A549 (cell line): Measurements from ENCODE around the gene NCAPH2. TPM values are rescaled to one million over a fixed set of nuclear protein-coding genes. Genes with fewer than 3 reads are reported as not detected.

Experiments
- ATAC-seq, 2 experiments: fragments of 200-7000 bp in 1 of 2; fragments of >200 bp in 1 of 2; cut with Nextera tagmentation in 1 of 2; cut with Tn5 transposase in 1 of 2; 3 replicates each; pipeline versions ENCODE4 v1.8.0 to v1.9.1; 2018 to 2020; ENCODE audit warnings: mild to moderate bottlenecking in 1 of 2, moderate library complexity in 1 of 2
- CTCF ChIA-PET: fragments of 300-600 bp; sonication (Branson Sonifier 250); formaldehyde crosslinking; extraction: SDS; loops from one replicate; lab custom pipeline; 2021; ENCODE audit warnings: antibody characterized with exemption, inconsistent platforms; lab: Yijun Ruan, JAX
- POLR2A ChIA-PET: fragments of 350-600 bp; formaldehyde crosslinking; extraction: SDS; loops from one replicate; lab custom pipeline; 2021; ENCODE audit warnings: antibody characterized with exemption, inconsistent platforms; lab: Yijun Ruan, JAX
- DNase-seq, 2 experiments: peaks; one replicate each; pipeline versions ENCODE4 v3.0.0 to v3.0.0-alpha.2; 2011 to 2016; ENCODE audit warnings: low read depth in 1 of 2, low spot score in 1 of 2
- FAIRE-seq: peaks from 2 replicates; lab custom pipeline; 2011; peaks lifted over from hg19 to GRCh38; lab: Jason Lieb, UNC
- H3K27ac ChIP-seq, 2 experiments: fragments of >200 bp; sonication (Bioruptor Twin); formaldehyde crosslinking; 3 replicates each; pipeline ENCODE4 v1.5.1; 2016 to 2017
- H3K4me1 ChIP-seq: fragments of >200 bp; sonication (Bioruptor Twin); formaldehyde crosslinking; 3 replicates; pipeline ENCODE4 v1.6.1; 2016
- H3K4me2 ChIP-seq: fragments of >200 bp; sonication (Bioruptor Twin); formaldehyde crosslinking; 3 replicates; pipeline ENCODE4 v1.6.1; 2016
- H3K4me3 ChIP-seq: fragments of >200 bp; sonication (Bioruptor Twin); formaldehyde crosslinking; 3 replicates; pipeline ENCODE4 v1.5.1; 2016
- H3K9me3 ChIP-seq: fragments of >200 bp; sonication (Bioruptor Twin); formaldehyde crosslinking; 3 replicates; pipeline ENCODE4 v1.6.1; 2016
- ATOH8 ChIP-seq: fragments of 250-450 bp; sonication (Bioruptor Pico); IDR thresholded peaks from 2 replicates; pipeline ENCODE4 v1.5.0; 2020; ENCODE audit warnings: low read depth, mild to moderate bottlenecking, moderate library complexity
- CBX2 ChIP-seq: fragments of 200-600 bp; sonication (generic); IDR thresholded peaks from 2 replicates; pipeline ENCODE4 v1.6.1; 2016; ENCODE audit warnings: low read depth, mild to moderate bottlenecking, borderline replicate concordance
- CHD2 ChIP-seq: fragments of 150-350 bp; IDR thresholded peaks from 2 replicates; pipeline ENCODE4 v1.6.1; 2014; ENCODE audit warnings: low read length; ENCODE audit not compliant: partially characterized antibody
- ELK1 ChIP-seq: fragments of 150-350 bp; IDR thresholded peaks from 2 replicates; pipeline ENCODE4 v1.6.1; 2014; ENCODE audit warnings: low read depth, mild to moderate bottlenecking, low read length
- EP300 ChIP-seq, 2 experiments: fragments of >200 bp; sonication (Bioruptor Twin); formaldehyde crosslinking; IDR thresholded peaks; 2 replicates in 1 of 2; 3 replicates in 1 of 2; pipeline ENCODE4 v1.6.1; 2016 to 2017
- ESRRA ChIP-seq: fragments of 150-350 bp; IDR thresholded peaks from 2 replicates; pipeline ENCODE4 v1.6.1; 2014; ENCODE audit warnings: mild to moderate bottlenecking, low read length, borderline replicate concordance
- HES2 ChIP-seq: fragments of >200 bp; sonication (Bioruptor Twin); formaldehyde crosslinking; IDR thresholded peaks from 2 replicates; pipeline ENCODE4 v1.6.1; 2016
- HOXB5 ChIP-seq: fragments of 250-450 bp; sonication (Bioruptor Pico); IDR thresholded peaks from 2 replicates; pipeline ENCODE4 v1.5.0; 2020; ENCODE audit warnings: mild to moderate bottlenecking, moderate library complexity
- KDM1A ChIP-seq: fragments of 200-600 bp; sonication (generic); IDR thresholded peaks from 2 replicates; pipeline ENCODE4 v1.6.1; 2016; ENCODE audit warnings: low read depth, mild to moderate bottlenecking
- KDM5A ChIP-seq: fragments of 200-600 bp; sonication (generic); IDR thresholded peaks from 2 replicates; pipeline ENCODE4 v1.6.1; 2016; ENCODE audit warnings: antibody characterized with exemption, mild to moderate bottlenecking
- NFE2L2 ChIP-seq: fragments of 150-350 bp; conservative IDR thresholded peaks from 2 replicates; pipeline ENCODE4 v1.6.1; 2014; ENCODE audit warnings: low read length
- RFX5 ChIP-seq: fragments of 450-650 bp; IDR thresholded peaks from 2 replicates; pipeline ENCODE4 v1.7.1; 2014; ENCODE audit warnings: antibody characterized with exemption, mild to moderate bottlenecking, moderate library complexity
- SREBF2 ChIP-seq: fragments of 450-650 bp; IDR thresholded peaks from 2 replicates; pipeline ENCODE4 v1.6.1; 2014; ENCODE audit warnings: mild to moderate bottlenecking, moderate library complexity
- TFCP2L1 ChIP-seq: fragments of 250-450 bp; sonication (Bioruptor Pico); IDR thresholded peaks from 2 replicates; pipeline ENCODE4 v1.5.0; 2021; ENCODE audit warnings: mild to moderate bottlenecking
- USF2 ChIP-seq: fragments of 450-650 bp; IDR thresholded peaks from 2 replicates; pipeline ENCODE4 v1.6.1; 2014; ENCODE audit warnings: antibody characterized with exemption
- WGBS: methylation state at CpG from one replicate; pipeline ENCODE4 v1.1.6; 2017; ENCODE audit errors: missing lambda C conversion rate; 5-methylcytosine and 5-hydroxymethylcytosine counted together
- polyA plus RNA-seq, 4 experiments: library from polyadenylated mRNA; depleted of rRNA in 3 of 4; stranded (reverse); fragments of >200 nt; fragmentation: RNase III in 1 of 4; extraction: RNeasy Plus Mini Kit Qiagen cat#74134 plus additional on column Dnase treatment in 1 of 4; gene quantifications; 2 replicates in 3 of 4; 3 replicates in 1 of 4; pipeline ENCODE4 v1.2.3, GENCODE V29; 2011 to 2017

The NCAPH2 gene
- polyA plus RNA-seq, 2 of the 4 experiments (the other 2 are of a cell fraction) = 14.3 to 27.7 TPM

GRCh38 chr22:50508897-50509296, 873 bp downstream of the NCAPH2 start:
- H3K27ac ChIP-seq = peak overlapping the region; percentile 87 to 90; a peak in 5 of 6 replicates
- peak overlapping the region; percentile 79 for H3K4me3 ChIP-seq
- H3K9me3 ChIP-seq = no peaks in the 10 kb centered on the region
- H3K4me2 ChIP-seq = peak overlapping the region; percentile 85
- peak in 1 of 2 experiments; percentile 2; a peak in 1 of 6 replicates for ATAC-seq
- POLR2A ChIA-PET = interaction anchor here (1.6 to 2.3 kb wide), 2 partner anchors 16 to 21 kb away, joined by 4 to 36 read pairs; partner anchors contain the start of genes SCO2 and TYMP
- no peak for DNase-seq
- TF ChIP-seq CBX2 = no peak
- no peak for TF ChIP-seq KDM5A
- TF ChIP-seq ELK1 = no peak
- TF ChIP-seq HOXB5 = no peak
- no peak for TF ChIP-seq RFX5
- TF ChIP-seq EP300 (IDR thresholded peaks at IDR 0.05) = no peak
- no peak for TF ChIP-seq SREBF2
- TF ChIP-seq CHD2 = no peak
- no peak for TF ChIP-seq HES2
- no peak for TF ChIP-seq ESRRA
- WGBS = 0% methylated on average over 3 of the region's 3 CpGs
- no peak for FAIRE-seq
- peaks cover 15% of the 10 kb centered on the region for H3K4me1 ChIP-seq
- CTCF ChIA-PET = interaction anchor here (1.1 to 3.5 kb wide), 3 partner anchors 11 to 54 kb away, joined by 3 to 26 read pairs (median 4); partner anchors contain the start of genes SCO2 and SYCE3

- H3K27ac ChIP-seq = no peak overlapping the region
- no peaks in the 10 kb centered on the region for H3K9me3 ChIP-seq
- ChIA-PET POLR2A (no interaction called here), CTCF (interaction anchor here (2.1 kb wide), 1 partner anchor 12 kb away, joined by 11 read pairs; the partner anchor contains the start of gene SCO2)
- FAIRE-seq = no peak
- H3K4me1 ChIP-seq = peaks cover 10% of the 10 kb centered on the region
- WGBS = 91% methylated on average over 9 of the region's 15 CpGs
- no peak for TF ChIP-seq ATOH8 (CRISPR knock-in tag)
- no peak for TF ChIP-seq TFCP2L1 (CRISPR knock-in tag)
- TF ChIP-seq KDM5A = no peak
- no peak for TF ChIP-seq KDM1A
- no peak for TF ChIP-seq USF2
- no peak for ATAC-seq
- no peak overlapping the region for H3K4me2 ChIP-seq
- no peak overlapping the region for H3K4me3 ChIP-seq
- DNase-seq = no peak
These were observed 5.2 kb downstream of the NCAPH2 start for GRCh38 chr22:50513175-50513574.

- H3K27ac ChIP-seq = no peak overlapping the region
- no peak overlapping the region for H3K4me2 ChIP-seq
- ATAC-seq (no peak), FAIRE-seq (no peak), DNase-seq (no peak)
- POLR2A ChIA-PET = no interaction called here
- H3K4me1 ChIP-seq = no peaks in the 10 kb centered on the region
- 100% methylated on average over 6 of the region's 8 CpGs for WGBS
- no peak for TF ChIP-seq NFE2L2
- TF ChIP-seq ELK1 = no peak
- TF ChIP-seq CBX2 = no peak
- CTCF ChIA-PET = interaction anchor here (2.2 kb wide), 1 partner anchor 10 kb away, joined by 7 read pairs; the partner anchor contains the start of gene SCO2
- no peaks in the 10 kb centered on the region for H3K9me3 ChIP-seq
- no peak overlapping the region for H3K4me3 ChIP-seq
These were observed 8.0 kb downstream of the NCAPH2 start for GRCh38 chr22:50516068-50516467.
